ENCODE results near the gene LIMK2.
"Not testable (repeated sequence)": the region's sequence is repeated elsewhere in the genome, so short reads cannot be mapped to it uniquely, and the experiment has no call there.

The LIMK2 gene

GRCh38 chr22:31290494-31291471 is 78.7 kb downstream of the LIMK2 start:
- peak; percentile 82 to 87 for DNase-seq (ENCODE audit: low read depth in 2 of 2)

GRCh38 chr22:31291481-31292235 is 79.6 kb downstream of the LIMK2 start:
- DNase-seq (ENCODE audit: low read depth in 2 of 2), result no peak

- peak; percentile 77 to 78 for DNase-seq (ENCODE audit: low read depth in 2 of 2)
Measured at GRCh38 chr22:31292236-31292989, 80.3 kb downstream of the LIMK2 start, which contains the start of gene PIK3IP1. PIK3IP1 (minus strand) TSS chr22:31292488; CDS start chr22:31292344, 144 bp downstream.

- DNase-seq (ENCODE audit: low read depth in 2 of 2), result no peak
Measured at GRCh38 chr22:31295360-31295759, 83.3 kb downstream of the LIMK2 start.

- no peak for DNase-seq (ENCODE audit: low read depth in 2 of 2)
Measured at GRCh38 chr22:31295831-31296657, 83.9 kb downstream of the LIMK2 start.

- no peak for DNase-seq (ENCODE audit: low read depth in 2 of 2)
Measured at GRCh38 chr22:31300896-31301295, 88.8 kb downstream of the LIMK2 start.

- DNase-seq (ENCODE audit: low read depth in 2 of 2), result no peak
Measured at GRCh38 chr22:31302006-31302405, 89.9 kb downstream of the LIMK2 start.

GRCh38 chr22:31302537-31302936 is 90.4 kb downstream of the LIMK2 start:
- DNase-seq (ENCODE audit: low read depth in 2 of 2), result no peak

GRCh38 chr22:31305194-31305593 is 93.1 kb downstream of the LIMK2 start:
- no peak for DNase-seq (ENCODE audit: low read depth in 2 of 2)

GRCh38 chr22:31308181-31308580 is 96.1 kb downstream of the LIMK2 start:
- no peak for DNase-seq (ENCODE audit: low read depth in 2 of 2)

GRCh38 chr22:31313366-31314147 is 101.5 kb downstream of the LIMK2 start:
- peak; percentile 58 to 59 for DNase-seq (ENCODE audit: low read depth in 2 of 2)

GRCh38 chr22:31314220-31314619 is 102.1 kb downstream of the LIMK2 start:
- DNase-seq (ENCODE audit: low read depth in 2 of 2), result not testable (repeated sequence)

- DNase-seq (ENCODE audit: low read depth in 2 of 2), result no peak
Measured at GRCh38 chr22:31321421-31321820, 109.3 kb downstream of the LIMK2 start.

- DNase-seq (ENCODE audit: low read depth in 2 of 2), result no peak
Measured at GRCh38 chr22:31323578-31324550, 111.8 kb downstream of the LIMK2 start.

- no peak for DNase-seq (ENCODE audit: low read depth in 2 of 2)
Measured at GRCh38 chr22:31326877-31327276, 114.8 kb downstream of the LIMK2 start.

GRCh38 chr22:31327806-31328543 is 115.9 kb downstream of the LIMK2 start:
- DNase-seq (ENCODE audit: low read depth in 2 of 2), result no peak

- no peak for DNase-seq (ENCODE audit: low read depth in 2 of 2)
Measured at GRCh38 chr22:31328544-31328960, 116.5 kb downstream of the LIMK2 start.

- no peak for DNase-seq (ENCODE audit: low read depth in 2 of 2)
Measured at GRCh38 chr22:31329029-31329428, 116.9 kb downstream of the LIMK2 start.

All from activated CD4-positive, alpha-beta T cell treated with anti-CD3 and anti-CD28 coated beads for 24 hours (primary cell).